Limb (tissue), 2 donors: ENCODE measurements around the gene GINS2.
A peak's percentile ranks its signal among the peaks of the same experiment; 100 is the strongest.

ENCODE experiments used
- DNase-seq, 2 donors: peaks; one replicate each; pipeline ENCODE4 v3.0.0-alpha.2; 2016; ENCODE audit errors: extremely low spot score in 2 of 2

GINS2 gene

GRCh38 chr16:85654251-85655095 lies 34.3 kb downstream of the GINS2 start:
- DNase-seq: no peak

GRCh38 chr16:85653290-85653891 lies 35.4 kb downstream of the GINS2 start:
- DNase-seq: no peak

- peak; percentile 68 to 84 for DNase-seq
Observed at GRCh38 chr16:85652431-85653221, 36.1 kb downstream of the GINS2 start.

- peak in 1 of 2 donors; percentile 78 for DNase-seq
Observed at GRCh38 chr16:85651629-85652430, 36.9 kb downstream of the GINS2 start.

- DNase-seq: peak; percentile 47 to 80
Observed at GRCh38 chr16:85650844-85651628, 37.7 kb downstream of the GINS2 start.

GRCh38 chr16:85650135-85650843 lies 38.5 kb downstream of the GINS2 start:
- DNase-seq: no peak

GRCh38 chr16:85649411-85650134 lies 39.2 kb downstream of the GINS2 start:
- DNase-seq: no peak

GRCh38 chr16:85648805-85649204 lies 39.9 kb downstream of the GINS2 start:
- no peak for DNase-seq

- no peak for DNase-seq
Observed at GRCh38 chr16:85648070-85648714, 40.6 kb downstream of the GINS2 start.

- no peak for DNase-seq
Observed at GRCh38 chr16:85646976-85647375, 41.8 kb downstream of the GINS2 start.

- no peak for DNase-seq
Observed at GRCh38 chr16:85646358-85646907, 42.3 kb downstream of the GINS2 start.

- no peak for DNase-seq
Observed at GRCh38 chr16:85645021-85645589, 43.6 kb downstream of the GINS2 start.

GRCh38 chr16:85644093-85644712 lies 44.6 kb downstream of the GINS2 start:
- DNase-seq: no peak

GRCh38 chr16:85643631-85644030 lies 45.1 kb downstream of the GINS2 start:
- DNase-seq: no peak

GRCh38 chr16:85642762-85643358 lies 45.9 kb downstream of the GINS2 start:
- no peak for DNase-seq

- no peak for DNase-seq
Observed at GRCh38 chr16:85641776-85642176, 47.0 kb downstream of the GINS2 start.

- DNase-seq: no peak
Observed at GRCh38 chr16:85641305-85641704, 47.4 kb downstream of the GINS2 start.
